ENCODE measurements around the gene TMEM128. TPM values are rescaled to one million over a fixed set of nuclear protein-coding genes. Genes with fewer than 3 reads are reported as not detected.
"Not testable (repeated sequence)": the region's sequence is repeated elsewhere in the genome, so short reads cannot be mapped to it uniquely, and the experiment has no call there.

Gene TMEM128
- total and polyA plus RNA-seq, 2 experiments from 2014 or later = 29.9 to 37.1 TPM

DNA sequence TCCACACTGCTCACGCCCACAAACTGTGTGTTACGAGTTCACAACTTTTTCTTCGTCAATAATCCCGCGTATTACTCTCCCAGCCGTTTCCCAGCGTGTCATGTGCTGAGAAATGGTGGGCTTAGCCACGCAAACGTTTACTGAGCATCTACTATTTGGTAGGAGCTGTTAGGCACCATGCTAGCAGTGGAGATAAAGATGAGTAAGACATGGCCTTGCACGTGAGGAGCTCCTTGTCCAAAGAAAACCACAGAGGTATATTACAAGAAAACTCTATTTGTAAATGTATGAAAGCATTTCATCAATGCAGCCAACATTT, 821 bp upstream of the TMEM128 start:
- TF ChIP-seq EZH2 (IDR thresholded peaks at IDR 0.05; ENCODE audit: borderline replicate concordance) = no peak
- no peak for TF ChIP-seq EZH2phosphoT487 (IDR thresholded peaks at IDR 0.05; ENCODE audit: low read depth, severe bottlenecking, unreplicated experiment)
- TF ChIP-seq, protein P1, sequence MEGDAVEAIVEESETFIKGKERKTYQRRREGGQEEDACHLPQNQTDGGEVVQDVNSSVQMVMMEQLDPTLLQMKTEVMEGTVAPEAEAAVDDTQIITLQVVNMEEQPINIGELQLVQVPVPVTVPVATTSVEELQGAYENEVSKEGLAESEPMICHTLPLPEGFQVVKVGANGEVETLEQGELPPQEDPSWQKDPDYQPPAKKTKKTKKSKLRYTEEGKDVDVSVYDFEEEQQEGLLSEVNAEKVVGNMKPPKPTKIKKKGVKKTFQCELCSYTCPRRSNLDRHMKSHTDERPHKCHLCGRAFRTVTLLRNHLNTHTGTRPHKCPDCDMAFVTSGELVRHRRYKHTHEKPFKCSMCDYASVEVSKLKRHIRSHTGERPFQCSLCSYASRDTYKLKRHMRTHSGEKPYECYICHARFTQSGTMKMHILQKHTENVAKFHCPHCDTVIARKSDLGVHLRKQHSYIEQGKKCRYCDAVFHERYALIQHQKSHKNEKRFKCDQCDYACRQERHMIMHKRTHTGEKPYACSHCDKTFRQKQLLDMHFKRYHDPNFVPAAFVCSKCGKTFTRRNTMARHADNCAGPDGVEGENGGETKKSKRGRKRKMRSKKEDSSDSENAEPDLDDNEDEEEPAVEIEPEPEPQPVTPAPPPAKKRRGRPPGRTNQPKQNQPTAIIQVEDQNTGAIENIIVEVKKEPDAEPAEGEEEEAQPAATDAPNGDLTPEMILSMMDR (IDR thresholded peaks at IDR 0.05; ENCODE audit: poor library complexity) = no peak
- Histone ChIP-seq H3K36me3 (replicated peaks; ENCODE audit: insufficient read depth, low read depth) (no peaks in the 10 kb centered on the region), H4K20me1 (ENCODE audit: insufficient read depth, poor library complexity, severe bottlenecking) (no peaks in the 10 kb centered on the region), H3K9me3 (ENCODE audit: low read depth) (no peaks in the 10 kb centered on the region), H3K4me2 (peak overlapping the region; percentile 89), H3K27ac (peak overlapping the region; percentile 94), H3K79me2 (peaks cover 19% of the 10 kb centered on the region), H3K27me3 (no peaks in the 10 kb centered on the region), H3K4me3 (peak overlapping the region; percentile 84), H2AFZ (peak overlapping the region; percentile 85), H3K4me1 (ENCODE audit: insufficient read depth) (peaks cover 13% of the 10 kb centered on the region), H3K9me2 (replicated peaks; ENCODE audit: insufficient read depth) (no peaks in the 10 kb centered on the region)
- WGBS (ENCODE audit: low lambda C conversion rate, missing lambda C conversion rate) = 30% methylated on average over 10 of the region's 10 CpGs
- DNase-seq (ENCODE audit: low spot score) = no peak

DNA sequence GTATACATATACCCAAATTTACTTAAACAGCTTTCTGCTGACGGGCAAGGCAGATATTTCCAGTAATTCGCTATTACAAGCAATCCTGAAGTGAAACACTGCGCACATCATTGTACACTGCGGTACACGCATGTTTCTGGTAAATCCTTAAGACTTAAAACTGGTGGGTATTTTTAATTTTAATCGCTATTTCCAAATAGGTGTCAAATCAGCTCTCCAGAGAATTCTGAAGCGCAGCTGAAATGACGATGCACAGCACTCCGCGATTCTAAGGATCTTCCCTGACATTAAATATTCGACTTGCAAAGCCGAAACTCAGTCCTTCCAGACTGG, 361 bp downstream of the TMEM128 start:
- Histone ChIP-seq H3K27ac (peak overlapping the region; percentile 94), H3K4me3 (peak overlapping the region; percentile 84), H2AFZ (peak overlapping the region; percentile 90), H3K36me3 (replicated peaks; ENCODE audit: insufficient read depth, low read depth) (no peaks in the 10 kb centered on the region), H3K4me1 (ENCODE audit: insufficient read depth) (peaks cover 13% of the 10 kb centered on the region), H4K20me1 (ENCODE audit: insufficient read depth, poor library complexity, severe bottlenecking) (no peaks in the 10 kb centered on the region), H3K79me2 (peaks cover 19% of the 10 kb centered on the region), H3K4me2 (peak overlapping the region; percentile 88), H3K9me2 (replicated peaks; ENCODE audit: insufficient read depth) (no peaks in the 10 kb centered on the region), H3K27me3 (no peaks in the 10 kb centered on the region), H3K9me3 (ENCODE audit: low read depth) (no peaks in the 10 kb centered on the region)
- WGBS (ENCODE audit: low lambda C conversion rate, missing lambda C conversion rate) = 6% methylated on average over 12 of the region's 12 CpGs
- TF ChIP-seq, protein P1 (IDR thresholded peaks at IDR 0.05; ENCODE audit: poor library complexity) = no peak
- no peak for TF ChIP-seq EZH2phosphoT487 (IDR thresholded peaks at IDR 0.05; ENCODE audit: low read depth, severe bottlenecking, unreplicated experiment)
- no peak for DNase-seq (ENCODE audit: low spot score)

DNA sequence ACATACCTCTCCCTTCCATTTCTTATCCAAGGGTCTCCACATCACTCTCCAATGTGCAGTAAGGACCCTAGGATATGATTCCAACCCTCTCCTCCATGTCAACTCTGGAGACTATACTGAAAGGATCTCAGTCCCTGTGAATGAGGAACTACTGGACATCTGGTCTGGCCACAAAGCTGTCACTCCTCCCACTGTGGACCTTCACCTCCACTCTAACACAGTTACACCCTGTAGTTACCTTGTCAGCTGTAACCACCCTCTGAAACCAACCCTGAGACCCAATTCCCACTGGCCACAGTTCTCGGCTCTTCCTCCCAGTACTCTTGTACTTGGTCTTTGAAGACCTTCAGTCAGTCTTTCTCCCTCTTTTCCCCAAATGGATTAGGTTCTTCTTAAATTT, 2.9 kb downstream of the TMEM128 start:
- TF ChIP-seq EZH2phosphoT487 (IDR thresholded peaks at IDR 0.05; ENCODE audit: low read depth, severe bottlenecking, unreplicated experiment) (no peak), EZH2 (IDR thresholded peaks at IDR 0.05; ENCODE audit: borderline replicate concordance) (no peak)
- TF ChIP-seq, protein P1 (IDR thresholded peaks at IDR 0.05; ENCODE audit: poor library complexity) = no peak
- Histone ChIP-seq H3K36me3 (replicated peaks; ENCODE audit: insufficient read depth, low read depth) (no peaks in the 10 kb centered on the region), H3K4me2 (no peak overlapping the region), H3K27ac (no peak overlapping the region), H3K4me3 (no peak overlapping the region), H3K4me1 (ENCODE audit: insufficient read depth) (peaks cover 13% of the 10 kb centered on the region), H3K79me2 (peaks cover 19% of the 10 kb centered on the region), H2AFZ (no peak overlapping the region), H4K20me1 (ENCODE audit: insufficient read depth, poor library complexity, severe bottlenecking) (no peaks in the 10 kb centered on the region), H3K9me2 (replicated peaks; ENCODE audit: insufficient read depth) (no peaks in the 10 kb centered on the region), H3K27me3 (no peaks in the 10 kb centered on the region), H3K9me3 (ENCODE audit: low read depth) (no peaks in the 10 kb centered on the region)
- 100% methylated on average over 1 of the region's 1 CpG for WGBS (ENCODE audit: low lambda C conversion rate, missing lambda C conversion rate)
- no peak for DNase-seq (ENCODE audit: low spot score)

DNA sequence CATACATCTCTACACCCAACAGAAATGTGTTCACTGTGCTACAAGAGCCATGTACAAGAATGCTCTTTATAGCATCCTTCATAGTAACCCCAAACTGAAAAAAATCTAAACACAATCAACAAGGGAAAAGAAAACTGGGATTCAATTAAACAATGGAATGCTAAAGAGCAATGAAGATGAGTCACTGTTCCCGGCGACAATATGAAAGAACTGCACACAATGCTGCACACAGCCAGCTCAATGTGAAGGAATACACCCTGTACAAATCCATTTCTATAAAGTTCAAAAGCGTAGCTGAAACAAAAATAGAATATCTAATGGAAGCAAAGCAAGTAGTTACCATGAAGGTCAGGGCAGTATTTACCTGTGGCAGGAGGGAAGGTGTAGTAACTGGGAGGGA, 8.5 kb downstream of the TMEM128 start:
- H3K4me1 ChIP-seq (ENCODE audit: insufficient read depth); H3K4me2 ChIP-seq; H4K20me1 ChIP-seq (ENCODE audit: insufficient read depth, poor library complexity, severe bottlenecking); H2AFZ ChIP-seq; H3K36me3 ChIP-seq (replicated peaks; ENCODE audit: insufficient read depth, low read depth); H3K27me3 ChIP-seq; H3K4me3 ChIP-seq; H3K27ac ChIP-seq; DNase-seq (ENCODE audit: low spot score); H3K9me3 ChIP-seq (ENCODE audit: low read depth); H3K79me2 ChIP-seq; H3K9me2 ChIP-seq (replicated peaks; ENCODE audit: insufficient read depth): not testable (repeated sequence)
- WGBS (ENCODE audit: low lambda C conversion rate, missing lambda C conversion rate) = 93% methylated on average over 3 of the region's 3 CpGs
